Measurements from ENCODE around the gene KIF3A.

Gene KIF3A

GRCh38 chr5:132770476-132771159 lies 33.3 kb upstream of the KIF3A start:
- no peak for DNase-seq

- DNase-seq, result no peak
These were observed 31.1 kb upstream of the KIF3A start for GRCh38 chr5:132768485-132768868.

GRCh38 chr5:132767150-132767549 lies 29.8 kb upstream of the KIF3A start:
- no peak for DNase-seq

- DNase-seq, result no peak
These were observed 29.4 kb upstream of the KIF3A start for GRCh38 chr5:132766806-132767055.

GRCh38 chr5:132766020-132766805 lies 28.9 kb upstream of the KIF3A start:
- no peak for DNase-seq

- DNase-seq, result no peak
These were observed 28.1 kb upstream of the KIF3A start for GRCh38 chr5:132765311-132766019.

- DNase-seq, result no peak
These were observed 27.4 kb upstream of the KIF3A start for GRCh38 chr5:132764671-132765238.

GRCh38 chr5:132764051-132764450 lies 26.7 kb upstream of the KIF3A start:
- no peak for DNase-seq

GRCh38 chr5:132763181-132764036 lies 26.1 kb upstream of the KIF3A start:
- DNase-seq, result no peak

- no peak for DNase-seq
These were observed 25.1 kb upstream of the KIF3A start for GRCh38 chr5:132762246-132763000.

- DNase-seq, result no peak
These were observed 24.2 kb upstream of the KIF3A start for GRCh38 chr5:132761321-132762240.

- DNase-seq, result no peak
These were observed 23.4 kb upstream of the KIF3A start for GRCh38 chr5:132760601-132761317.

- DNase-seq, result no peak
These were observed 22.7 kb upstream of the KIF3A start for GRCh38 chr5:132760049-132760420.

GRCh38 chr5:132759114-132760048 lies 22.0 kb upstream of the KIF3A start:
- DNase-seq, result no peak

- DNase-seq, result no peak
These were observed 21.1 kb upstream of the KIF3A start for GRCh38 chr5:132758451-132758850.

- DNase-seq, result no peak
These were observed 19.2 kb upstream of the KIF3A start for GRCh38 chr5:132756542-132756941.

GRCh38 chr5:132754947-132755346 lies 17.6 kb upstream of the KIF3A start:
- no peak for DNase-seq

GRCh38 chr5:132754111-132754510 lies 16.8 kb upstream of the KIF3A start:
- DNase-seq, result no peak
